ENCODE data around the gene PROSER3.

- TF ChIP-seq, protein P1, sequence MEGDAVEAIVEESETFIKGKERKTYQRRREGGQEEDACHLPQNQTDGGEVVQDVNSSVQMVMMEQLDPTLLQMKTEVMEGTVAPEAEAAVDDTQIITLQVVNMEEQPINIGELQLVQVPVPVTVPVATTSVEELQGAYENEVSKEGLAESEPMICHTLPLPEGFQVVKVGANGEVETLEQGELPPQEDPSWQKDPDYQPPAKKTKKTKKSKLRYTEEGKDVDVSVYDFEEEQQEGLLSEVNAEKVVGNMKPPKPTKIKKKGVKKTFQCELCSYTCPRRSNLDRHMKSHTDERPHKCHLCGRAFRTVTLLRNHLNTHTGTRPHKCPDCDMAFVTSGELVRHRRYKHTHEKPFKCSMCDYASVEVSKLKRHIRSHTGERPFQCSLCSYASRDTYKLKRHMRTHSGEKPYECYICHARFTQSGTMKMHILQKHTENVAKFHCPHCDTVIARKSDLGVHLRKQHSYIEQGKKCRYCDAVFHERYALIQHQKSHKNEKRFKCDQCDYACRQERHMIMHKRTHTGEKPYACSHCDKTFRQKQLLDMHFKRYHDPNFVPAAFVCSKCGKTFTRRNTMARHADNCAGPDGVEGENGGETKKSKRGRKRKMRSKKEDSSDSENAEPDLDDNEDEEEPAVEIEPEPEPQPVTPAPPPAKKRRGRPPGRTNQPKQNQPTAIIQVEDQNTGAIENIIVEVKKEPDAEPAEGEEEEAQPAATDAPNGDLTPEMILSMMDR (IDR thresholded peaks at IDR 0.05): no peak
- TF ChIP-seq POLR2A (IDR thresholded peaks at IDR 0.05): no peak
Measured at GRCh38 chr19:35741203-35741515, 16.8 kb upstream of the PROSER3 start.

Measured in tibial nerve (tissue), 3 donors.